Measurements from ENCODE around the gene EBF4.

DNA sequence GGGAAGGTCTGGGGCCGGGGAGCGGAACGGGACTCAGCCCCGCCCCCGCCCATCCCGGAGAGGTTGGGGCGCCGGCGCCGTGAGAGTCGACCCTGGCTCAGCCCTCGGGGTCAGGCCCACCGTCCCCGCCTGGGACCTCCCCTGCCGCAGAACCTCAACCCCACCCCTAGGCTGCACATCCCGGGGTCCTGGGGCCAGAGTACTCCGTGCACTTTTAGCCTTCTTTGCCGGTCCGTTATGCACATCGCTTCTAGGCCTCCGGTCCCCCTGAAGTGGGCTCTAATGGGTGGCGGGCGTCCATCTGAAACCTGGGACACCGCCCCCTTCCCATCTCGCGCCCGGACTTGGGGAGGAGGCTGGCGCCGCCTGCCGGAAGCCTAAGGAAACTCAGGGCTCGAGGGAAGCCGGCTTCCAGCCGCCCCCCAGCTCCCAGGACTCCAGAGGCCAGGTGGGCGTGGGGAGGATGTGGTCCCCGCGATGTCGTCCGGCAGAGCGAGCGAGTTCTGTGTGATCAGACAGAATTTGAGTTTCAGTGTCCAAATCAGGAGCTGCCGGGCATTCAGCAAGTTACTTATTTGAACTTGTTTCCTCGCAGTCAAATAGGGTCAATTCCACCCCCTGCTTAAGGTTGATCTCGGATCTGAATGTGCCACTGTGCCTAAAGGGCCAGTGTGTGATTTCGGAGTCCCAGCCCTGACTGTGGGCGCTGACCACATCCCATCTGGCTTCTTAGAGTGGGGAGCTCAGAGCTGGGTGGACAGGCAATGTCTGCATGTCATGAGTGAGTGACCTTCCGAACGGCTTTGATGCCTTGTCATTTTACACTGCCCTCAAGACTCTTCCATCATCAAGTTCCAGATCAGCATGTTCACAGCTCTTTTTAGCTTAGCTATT is 60.2 kb downstream of the EBF4 start:
- TF ChIP-seq, protein P1, sequence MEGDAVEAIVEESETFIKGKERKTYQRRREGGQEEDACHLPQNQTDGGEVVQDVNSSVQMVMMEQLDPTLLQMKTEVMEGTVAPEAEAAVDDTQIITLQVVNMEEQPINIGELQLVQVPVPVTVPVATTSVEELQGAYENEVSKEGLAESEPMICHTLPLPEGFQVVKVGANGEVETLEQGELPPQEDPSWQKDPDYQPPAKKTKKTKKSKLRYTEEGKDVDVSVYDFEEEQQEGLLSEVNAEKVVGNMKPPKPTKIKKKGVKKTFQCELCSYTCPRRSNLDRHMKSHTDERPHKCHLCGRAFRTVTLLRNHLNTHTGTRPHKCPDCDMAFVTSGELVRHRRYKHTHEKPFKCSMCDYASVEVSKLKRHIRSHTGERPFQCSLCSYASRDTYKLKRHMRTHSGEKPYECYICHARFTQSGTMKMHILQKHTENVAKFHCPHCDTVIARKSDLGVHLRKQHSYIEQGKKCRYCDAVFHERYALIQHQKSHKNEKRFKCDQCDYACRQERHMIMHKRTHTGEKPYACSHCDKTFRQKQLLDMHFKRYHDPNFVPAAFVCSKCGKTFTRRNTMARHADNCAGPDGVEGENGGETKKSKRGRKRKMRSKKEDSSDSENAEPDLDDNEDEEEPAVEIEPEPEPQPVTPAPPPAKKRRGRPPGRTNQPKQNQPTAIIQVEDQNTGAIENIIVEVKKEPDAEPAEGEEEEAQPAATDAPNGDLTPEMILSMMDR (IDR thresholded peaks at IDR 0.05; ENCODE audit: low read depth, low read length, poor library complexity, severe bottlenecking), result peak; percentile 74
- no peak for TF ChIP-seq EZH2phosphoT487 (IDR thresholded peaks at IDR 0.05; ENCODE audit: borderline replicate concordance, low read length)

Data from DOHH2 (cell line).